Caco-2 (cell line): Measurements from ENCODE around the gene HSD11B1. TPM values are rescaled to one million over a fixed set of nuclear protein-coding genes. Genes with fewer than 3 reads are reported as not detected.

ENCODE experiments used
- BruUV-seq: library from RNA; stranded (reverse); fragments of 400-500 nt; replicated peaks from 2 replicates; lab custom pipeline; 2021; lab: Mats Ljungman, UMichigan
- CTCF ChIA-PET: fragments of 300-600 bp; sonication (Branson Sonifier 250); formaldehyde crosslinking; loops from one replicate; lab custom pipeline; 2022; ENCODE audit warnings: antibody characterized with exemption; lab: Charles Lee
- POLR2A ChIA-PET: fragments of 300-600 bp; sonication (Branson Sonifier 250); formaldehyde crosslinking; loops from one replicate; lab custom pipeline; 2022; ENCODE audit warnings: antibody characterized with exemption; lab: Charles Lee
- DNase-seq, 2 experiments: peaks; one replicate each; pipeline versions ENCODE4 v3.0.0 to v3.0.0-alpha.2; 2020 to 2022
- H3K27me3 ChIP-seq: replicated peaks from 2 replicates; pipeline ENCODE4 v1.6.0; 2011; ENCODE audit warnings: low read length; ENCODE audit not compliant: control insufficient read depth, insufficient read depth
- H3K36me3 ChIP-seq: 2 replicates; pipeline ENCODE4 v1.5.1; 2011; ENCODE audit warnings: low read length; ENCODE audit not compliant: control insufficient read depth, insufficient read depth
- H3K4me1 ChIP-seq: fragments of 250-450 bp; sonication (Bioruptor Pico); 2 replicates; pipeline ENCODE4 v1.5.1; 2020; ENCODE audit warnings: mild to moderate bottlenecking
- H3K4me3 ChIP-seq: 2 replicates; pipeline ENCODE4 v1.5.1; 2011; ENCODE audit warnings: low read depth, mild to moderate bottlenecking, control low read depth, low read length
- H3K9me3 ChIP-seq: fragments of 250-450 bp; sonication (Bioruptor Pico); 2 replicates; pipeline ENCODE4 v1.5.1; 2020; ENCODE audit warnings: mild to moderate bottlenecking, moderate library complexity
- H3K27ac Mint-ChIP-seq: one replicate; pipeline ENCODE4 v1.8.0; 2022; ENCODE audit warnings: mixed read lengths; ENCODE audit not compliant: unreplicated experiment
- H3K27me3 Mint-ChIP-seq: one replicate; pipeline ENCODE4 v1.8.0; 2022; ENCODE audit warnings: mixed read lengths; ENCODE audit not compliant: insufficient read depth, unreplicated experiment
- H3K36me3 Mint-ChIP-seq: one replicate; pipeline ENCODE4 v1.8.0; 2022; ENCODE audit warnings: mild to moderate bottlenecking, mixed read lengths; ENCODE audit not compliant: insufficient read depth, unreplicated experiment
- H3K4me1 Mint-ChIP-seq: one replicate; pipeline ENCODE4 v1.8.0; 2022; ENCODE audit warnings: low read depth, mixed read lengths; ENCODE audit not compliant: unreplicated experiment
- H3K4me3 Mint-ChIP-seq: one replicate; pipeline ENCODE4 v1.8.0; 2022; ENCODE audit warnings: mild to moderate bottlenecking, moderate library complexity, mixed read lengths; ENCODE audit not compliant: unreplicated experiment
- H3K9me3 Mint-ChIP-seq: one replicate; pipeline ENCODE4 v1.8.0; 2022; ENCODE audit warnings: mixed read lengths; ENCODE audit not compliant: unreplicated experiment
- intact Hi-C: fragments of 100-400 bp; cut with micrococcal nuclease; formaldehyde crosslinking; loops from one replicate; pipeline ENCODE4 v1.10.0; 2022; ENCODE audit not compliant: unreplicated experiment
- total RNA-seq: library from RNA; stranded (reverse); gene quantifications from 2 replicates; pipeline ENCODE4 v1.2.3, GENCODE V29; 2022
- TF ChIP-seq, protein P1 (sequence below), 2 experiments: fragments of 200-600 bp in 1 of 2; IDR thresholded peaks; 1 replicate in 1 of 2; 2 replicates in 1 of 2; pipeline versions ENCODE4 v1.5.1 to v1.8.0; 2011 to 2022; ENCODE audit warnings: antibody characterized with exemption in 1 of 2, control low read depth in 1 of 2, inconsistent platforms in 1 of 2, low read depth in 1 of 2, low read length in 1 of 2, mild to moderate bottlenecking in 1 of 2, moderate library complexity in 1 of 2; ENCODE audit not compliant: insufficient read depth in 1 of 2, severe bottlenecking in 1 of 2, unreplicated experiment in 1 of 2

The HSD11B1 gene
- total RNA-seq, 1 experiment from 2014 or later, result not detected

DNA sequence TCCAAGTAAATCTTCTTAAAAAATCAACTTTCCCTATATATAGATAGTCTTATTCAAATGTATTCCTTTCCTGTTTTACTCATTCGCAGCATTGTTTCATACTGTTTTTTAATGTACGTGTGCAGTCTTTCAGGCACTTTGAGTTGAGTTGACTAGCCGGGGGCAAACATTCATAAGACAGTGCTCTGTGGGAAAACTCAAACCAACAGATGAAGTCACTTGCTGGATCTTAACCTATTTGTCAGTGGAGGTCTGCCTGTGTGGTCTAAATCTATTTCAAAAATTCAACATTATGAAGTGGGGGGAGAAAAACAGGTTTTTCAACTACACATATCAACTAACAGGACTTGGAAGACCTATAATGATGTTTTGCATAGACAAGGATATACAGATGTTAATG, 6.2 kb downstream of the HSD11B1 start:
- Mint-ChIP-seq H3K27me3 (peaks cover 8% of the 10 kb centered on the region), H3K4me3 (no peak overlapping the region), H3K9me3 (no peaks in the 10 kb centered on the region), H3K36me3 (no peaks in the 10 kb centered on the region), H3K27ac (no peak overlapping the region), H3K4me1 (no peaks in the 10 kb centered on the region)
- no TSS peak for BruUV-seq
- Histone ChIP-seq H3K9me3 (no peaks in the 10 kb centered on the region), H3K27me3 (no peaks in the 10 kb centered on the region), H3K4me1 (no peaks in the 10 kb centered on the region), H3K4me3 (no peak overlapping the region), H3K36me3 (no peaks in the 10 kb centered on the region)
- TF ChIP-seq, protein P1, sequence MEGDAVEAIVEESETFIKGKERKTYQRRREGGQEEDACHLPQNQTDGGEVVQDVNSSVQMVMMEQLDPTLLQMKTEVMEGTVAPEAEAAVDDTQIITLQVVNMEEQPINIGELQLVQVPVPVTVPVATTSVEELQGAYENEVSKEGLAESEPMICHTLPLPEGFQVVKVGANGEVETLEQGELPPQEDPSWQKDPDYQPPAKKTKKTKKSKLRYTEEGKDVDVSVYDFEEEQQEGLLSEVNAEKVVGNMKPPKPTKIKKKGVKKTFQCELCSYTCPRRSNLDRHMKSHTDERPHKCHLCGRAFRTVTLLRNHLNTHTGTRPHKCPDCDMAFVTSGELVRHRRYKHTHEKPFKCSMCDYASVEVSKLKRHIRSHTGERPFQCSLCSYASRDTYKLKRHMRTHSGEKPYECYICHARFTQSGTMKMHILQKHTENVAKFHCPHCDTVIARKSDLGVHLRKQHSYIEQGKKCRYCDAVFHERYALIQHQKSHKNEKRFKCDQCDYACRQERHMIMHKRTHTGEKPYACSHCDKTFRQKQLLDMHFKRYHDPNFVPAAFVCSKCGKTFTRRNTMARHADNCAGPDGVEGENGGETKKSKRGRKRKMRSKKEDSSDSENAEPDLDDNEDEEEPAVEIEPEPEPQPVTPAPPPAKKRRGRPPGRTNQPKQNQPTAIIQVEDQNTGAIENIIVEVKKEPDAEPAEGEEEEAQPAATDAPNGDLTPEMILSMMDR (IDR thresholded peaks at IDR 0.05; ENCODE audit: insufficient read depth in 1 of 2, low read depth in 1 of 2, low read length in 1 of 2, severe bottlenecking in 1 of 2, unreplicated experiment in 1 of 2), result no peak
- POLR2A ChIA-PET, result no interaction called here
- CTCF ChIA-PET, result no interaction called here
- intact Hi-C loops, result no loop called here
- no peak for DNase-seq

DNA sequence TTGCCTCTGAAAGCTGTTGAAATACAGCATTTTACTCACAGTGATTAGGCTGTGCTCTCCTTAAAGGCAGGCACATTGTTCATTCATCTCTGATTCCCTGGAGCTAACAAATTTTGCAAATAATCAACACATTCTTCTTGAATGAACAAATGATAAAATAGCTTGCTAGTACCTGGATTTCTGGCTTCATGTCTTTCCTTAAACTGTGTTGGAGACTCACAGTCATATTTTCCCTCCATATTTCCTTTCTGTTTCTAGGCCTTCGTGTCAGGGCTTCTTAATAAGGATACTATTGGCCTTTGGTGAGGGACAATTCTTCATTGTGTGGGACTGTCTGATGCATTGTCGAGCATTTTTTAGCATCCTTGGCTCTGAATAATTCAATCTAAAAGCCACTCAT, 9.7 kb downstream of the HSD11B1 start:
- no peak for DNase-seq
- H3K9me3 ChIP-seq, result no peaks in the 10 kb centered on the region
- no peaks in the 10 kb centered on the region for H3K9me3 Mint-ChIP-seq
- intact Hi-C loops, result no loop called here
- no TSS peak for BruUV-seq
- no peaks in the 10 kb centered on the region for H3K36me3 Mint-ChIP-seq
- no peak overlapping the region for H3K27ac Mint-ChIP-seq
- peaks cover 15% of the 10 kb centered on the region for H3K27me3 Mint-ChIP-seq
- no peaks in the 10 kb centered on the region for H3K4me1 Mint-ChIP-seq
- ChIA-PET CTCF (no interaction called here), POLR2A (no interaction called here)
- H3K4me3 Mint-ChIP-seq, result no peak overlapping the region
- TF ChIP-seq, protein P1 (IDR thresholded peaks at IDR 0.05; ENCODE audit: insufficient read depth in 1 of 2, low read depth in 1 of 2, low read length in 1 of 2, severe bottlenecking in 1 of 2, unreplicated experiment in 1 of 2), result no peak
- no peaks in the 10 kb centered on the region for H3K4me1 ChIP-seq
- H3K27me3 ChIP-seq, result no peaks in the 10 kb centered on the region
- no peak overlapping the region for H3K4me3 ChIP-seq
- no peaks in the 10 kb centered on the region for H3K36me3 ChIP-seq

DNA sequence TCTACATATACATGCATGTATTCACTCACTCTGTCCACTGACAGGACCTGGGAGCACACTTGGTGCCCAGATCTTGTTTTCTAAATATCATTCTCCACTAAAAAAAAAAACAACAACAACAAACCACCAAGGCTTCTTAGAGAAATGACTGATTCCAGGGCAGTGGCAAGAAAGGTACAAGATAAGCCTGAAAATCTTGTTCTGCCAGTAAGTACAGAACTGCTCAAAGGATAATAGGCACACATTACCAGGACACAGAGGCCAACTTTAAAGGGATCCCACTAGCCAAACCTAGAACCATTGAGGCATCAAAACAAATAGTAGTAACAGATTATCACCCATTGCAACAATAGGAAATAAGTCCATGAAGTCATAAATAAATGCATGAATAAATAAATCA, 10.7 kb downstream of the HSD11B1 start:
- DNase-seq, result no peak
- Histone ChIP-seq H3K27me3 (no peaks in the 10 kb centered on the region), H3K4me1 (no peaks in the 10 kb centered on the region), H3K36me3 (no peaks in the 10 kb centered on the region), H3K4me3 (no peak overlapping the region), H3K9me3 (no peaks in the 10 kb centered on the region)
- TF ChIP-seq, protein P1 (IDR thresholded peaks at IDR 0.05; ENCODE audit: insufficient read depth in 1 of 2, low read depth in 1 of 2, low read length in 1 of 2, severe bottlenecking in 1 of 2, unreplicated experiment in 1 of 2), result no peak
- H3K27ac Mint-ChIP-seq, result no peak overlapping the region
- ChIA-PET POLR2A (no interaction called here), CTCF (no interaction called here)
- no peak overlapping the region for H3K4me3 Mint-ChIP-seq
- no TSS peak for BruUV-seq
- peaks cover 17% of the 10 kb centered on the region for H3K27me3 Mint-ChIP-seq
- H3K9me3 Mint-ChIP-seq, result no peaks in the 10 kb centered on the region
- intact Hi-C loops, result no loop called here
- no peaks in the 10 kb centered on the region for H3K36me3 Mint-ChIP-seq
- H3K4me1 Mint-ChIP-seq, result no peaks in the 10 kb centered on the region
